Islet of Langerhans (tissue), 1 donor: ENCODE results near the gene CADPS.
A peak's percentile ranks its signal among the peaks of the same experiment; 100 is the strongest.

Experiments used
- FAIRE-seq: peaks from one replicate; lab custom pipeline; 2011; peaks lifted over from hg19 to GRCh38; lab: Jason Lieb, UNC

Gene CADPS

DNA sequence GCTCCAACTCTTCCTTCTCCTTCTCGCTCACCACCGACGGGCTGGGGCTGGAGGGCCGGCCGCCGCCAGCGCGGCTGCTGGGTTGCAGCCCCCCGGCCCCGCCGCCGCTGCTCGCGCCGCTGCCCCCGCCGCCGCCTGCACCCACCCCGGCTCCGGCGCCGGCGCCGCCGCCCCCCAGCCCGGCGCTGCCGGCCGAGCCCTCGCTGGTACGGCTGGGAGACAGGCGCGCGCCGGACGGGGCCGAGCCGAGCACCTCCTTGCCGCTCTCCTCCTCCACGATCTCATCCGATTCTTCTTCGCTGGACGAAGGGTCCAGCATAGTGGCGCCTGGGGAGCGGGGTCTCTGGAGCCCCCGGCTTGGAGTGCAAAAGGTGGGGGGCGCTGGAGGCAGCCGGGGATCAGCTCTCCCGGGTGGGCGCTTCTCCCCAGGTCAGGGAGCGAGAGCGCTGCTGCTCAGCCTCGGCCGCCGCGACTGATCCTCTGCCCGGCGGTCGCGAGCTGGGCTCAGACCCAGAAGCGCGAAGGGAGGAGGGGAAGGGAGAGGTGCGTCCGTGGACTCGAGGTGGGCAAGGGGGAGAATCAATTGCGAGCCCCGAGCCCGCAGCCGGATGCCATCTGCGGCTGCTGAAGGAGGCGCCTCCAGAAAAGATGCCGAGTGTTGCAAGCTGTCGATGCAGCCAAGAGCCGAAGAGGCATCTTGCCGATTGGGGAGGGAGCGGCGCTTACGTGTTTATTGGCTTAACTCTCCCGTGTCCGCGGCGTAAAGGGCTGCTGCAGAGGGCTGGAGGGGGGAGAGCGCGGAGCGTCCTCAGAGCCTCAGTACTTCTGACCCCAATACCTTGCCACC lies at the start of gene CADPS:
Gene CADPS, minus strand, starts transcription at position 706 of the 847 bp plus-strand sequence. Its CDS starts 387 bp downstream, at position 319.
- FAIRE-seq: no peak

GRCh38 chr3:62923066-62923465 lies 47.9 kb upstream of the CADPS start:
- no peak for FAIRE-seq

DNA sequence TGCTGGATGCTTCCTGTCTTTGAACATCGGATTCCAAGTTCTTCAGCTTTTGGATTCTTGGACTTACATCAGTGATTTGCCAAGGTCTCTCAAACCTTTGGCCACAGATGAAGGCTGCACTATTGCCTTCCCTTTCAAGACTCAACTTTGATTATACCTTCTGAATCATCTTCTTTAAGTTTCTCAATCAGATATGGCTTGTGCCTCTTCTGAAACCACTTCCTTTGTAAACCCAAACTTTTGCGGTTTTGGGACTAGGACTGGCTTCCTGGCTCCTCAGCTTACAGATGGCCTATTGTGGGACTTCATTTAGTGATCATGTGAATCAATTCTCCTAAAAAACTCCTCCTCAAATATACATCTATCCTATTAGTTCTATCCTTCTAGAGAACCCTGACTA lies 47.1 kb upstream of the CADPS start:
- no peak for FAIRE-seq

DNA sequence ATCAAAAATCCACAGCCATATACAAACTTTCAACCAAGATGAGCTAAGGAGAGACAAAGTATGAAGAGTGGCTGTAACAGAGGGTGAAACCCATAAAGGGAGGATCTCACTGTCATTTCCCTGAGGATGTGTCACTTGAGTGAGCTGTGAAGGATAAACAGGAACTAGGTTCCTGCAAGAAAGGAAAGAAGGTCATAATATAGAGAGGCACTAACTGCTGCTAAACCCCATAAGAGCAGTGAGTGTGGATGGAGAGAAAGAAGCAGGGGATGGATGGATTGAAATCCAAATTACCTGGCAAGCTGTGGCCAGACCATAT lies 45.2 kb upstream of the CADPS start:
- FAIRE-seq: no peak

- no peak for FAIRE-seq
These were observed 44.7 kb upstream of the CADPS start for GRCh38 chr3:62919784-62920465.

- FAIRE-seq: no peak
These were observed 43.6 kb upstream of the CADPS start for GRCh38 chr3:62918777-62919176.

GRCh38 chr3:62918131-62918530 lies 42.9 kb upstream of the CADPS start:
- no peak for FAIRE-seq

DNA sequence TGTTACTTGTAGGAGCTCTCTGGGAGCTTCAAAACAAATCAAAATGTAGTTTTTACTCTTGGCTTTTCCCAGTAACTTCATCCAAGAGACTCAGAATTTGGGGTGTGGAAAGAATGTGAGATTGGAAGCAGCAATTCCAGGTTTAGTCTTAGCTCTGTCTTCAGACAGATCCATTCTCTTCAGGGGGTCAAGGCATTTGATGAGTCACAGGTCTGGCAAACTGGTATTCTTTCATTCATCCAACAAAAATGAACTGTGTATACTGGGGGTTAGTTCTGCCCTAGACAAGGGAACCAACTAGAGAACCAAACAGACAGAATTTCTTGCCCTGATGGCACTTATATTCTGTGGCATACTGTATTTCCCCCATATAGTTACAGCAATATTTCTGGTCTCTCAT lies 36.3 kb upstream of the CADPS start:
- FAIRE-seq: no peak

DNA sequence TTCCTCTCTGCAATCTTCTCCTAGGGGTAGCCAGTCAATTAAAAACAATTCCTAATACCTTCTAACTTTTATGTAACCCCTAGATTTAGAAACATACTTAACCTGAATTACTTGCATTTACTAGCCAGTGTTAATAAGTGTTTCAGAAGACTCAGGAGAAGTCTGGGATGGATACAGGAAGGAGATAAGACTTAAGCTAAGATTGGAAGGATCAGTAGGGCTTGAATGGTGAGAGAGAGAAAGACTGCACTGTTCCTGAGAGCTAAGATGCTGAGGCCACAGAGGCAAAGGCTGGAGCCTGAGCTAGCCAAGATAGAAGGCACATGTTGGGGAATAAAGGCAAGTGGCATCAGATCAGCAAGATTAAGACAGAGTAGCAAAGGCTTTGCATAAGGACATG lies 30.1 kb upstream of the CADPS start:
- no peak for FAIRE-seq

DNA sequence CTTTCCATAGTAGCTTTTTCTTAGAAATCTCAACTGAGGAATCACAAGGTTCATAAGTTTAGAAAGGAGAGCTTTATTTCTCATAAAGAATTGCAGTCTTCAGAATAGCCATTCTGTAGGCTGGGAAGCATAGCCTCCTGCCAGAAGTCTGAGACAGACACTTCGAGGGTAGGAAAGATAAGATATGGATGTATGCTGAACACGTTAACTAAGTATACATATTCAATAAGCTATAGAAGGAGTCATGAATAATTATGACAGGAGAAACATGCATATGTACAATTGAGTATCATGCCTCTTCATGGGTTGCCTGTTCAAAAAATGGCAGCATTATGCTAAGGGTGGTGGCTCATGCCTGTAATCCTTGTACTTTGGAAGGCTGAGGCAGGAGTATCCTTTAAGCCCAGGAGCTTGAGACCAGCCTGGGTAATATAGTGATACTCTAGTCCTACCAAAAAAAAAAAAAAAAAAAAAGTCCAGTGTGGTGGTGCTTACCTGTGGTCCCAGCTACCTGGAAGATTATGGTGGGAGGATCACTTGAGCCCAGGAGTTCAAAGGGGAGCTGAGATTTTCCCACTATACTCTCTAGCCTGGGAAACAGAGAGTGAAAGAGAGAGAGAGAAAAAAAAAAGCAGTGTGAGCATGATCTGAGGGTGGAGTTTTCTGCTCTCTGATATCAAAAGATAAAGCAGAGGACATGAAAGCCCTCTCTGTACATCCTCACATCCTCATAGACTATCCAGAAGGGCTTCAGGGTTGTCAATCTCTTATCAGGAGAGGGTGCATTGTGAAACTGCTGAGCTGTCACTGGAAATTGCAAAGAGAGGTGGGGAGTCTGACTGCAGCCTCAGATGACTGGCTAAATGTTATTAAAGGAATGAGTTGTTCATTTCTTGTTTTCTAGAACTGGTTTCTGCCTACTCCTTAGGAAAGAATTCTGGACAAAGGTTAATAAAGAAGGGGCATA lies 23.6 kb upstream of the CADPS start:
- FAIRE-seq: no peak

- FAIRE-seq: no peak
These were observed 20.7 kb upstream of the CADPS start for GRCh38 chr3:62895901-62896300.

DNA sequence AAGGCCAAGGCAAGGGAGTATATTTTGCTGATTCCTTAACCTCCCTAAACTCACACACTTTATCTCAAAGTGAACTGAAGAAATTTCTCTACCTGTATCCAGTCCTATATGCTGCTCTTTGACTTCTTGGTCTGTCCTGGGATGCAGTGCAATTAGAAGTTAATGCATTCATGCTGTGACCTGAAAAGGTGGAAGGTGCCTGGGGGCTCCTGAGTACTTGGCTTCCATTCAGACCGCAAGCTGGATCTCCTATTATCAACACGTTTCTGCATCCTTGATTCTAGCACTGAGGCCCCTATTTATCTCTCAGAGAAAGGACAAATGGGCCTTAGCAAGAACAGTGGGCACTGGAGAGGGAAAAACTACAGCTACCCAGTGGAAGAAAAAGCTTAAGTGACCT lies 17.7 kb upstream of the CADPS start:
- FAIRE-seq: no peak

DNA sequence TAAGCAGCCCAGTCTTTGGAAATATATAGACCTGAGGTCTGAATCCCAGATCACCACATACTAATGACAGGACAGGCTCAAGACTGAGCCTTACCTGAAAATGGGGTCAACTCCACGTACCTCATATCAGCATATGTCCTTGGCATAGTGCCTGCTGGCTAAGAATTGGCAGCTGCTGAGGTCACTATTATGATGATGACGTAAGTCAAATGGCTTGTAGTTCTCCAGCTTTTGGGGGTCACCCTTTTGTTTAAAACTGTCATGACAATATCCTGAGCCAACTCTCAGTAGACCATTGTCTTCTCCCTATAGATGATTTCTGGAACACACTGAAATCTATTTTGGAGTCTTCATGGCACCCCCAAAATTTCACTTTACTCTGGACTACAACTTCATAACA lies 16.8 kb upstream of the CADPS start:
- no peak for FAIRE-seq

DNA sequence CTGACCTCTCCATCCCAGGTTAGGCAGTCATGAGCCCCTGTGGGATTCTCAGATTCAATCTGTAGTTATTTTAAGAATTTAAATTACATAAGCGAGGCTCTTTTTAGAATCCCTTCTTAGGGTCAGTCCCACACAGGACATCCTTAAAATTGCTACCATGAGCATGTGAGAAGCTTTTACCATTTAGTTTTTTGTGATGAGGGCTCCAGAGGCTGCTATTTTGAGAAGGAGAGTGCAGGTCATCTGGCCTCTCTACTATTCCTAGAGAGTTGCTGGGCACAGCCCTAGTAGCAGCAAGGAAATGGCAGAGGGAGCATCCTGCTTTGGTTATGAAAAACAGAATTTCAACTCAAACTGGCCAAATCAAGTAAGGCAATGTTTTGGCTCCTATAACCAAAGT lies 13.6 kb upstream of the CADPS start:
- FAIRE-seq: no peak

DNA sequence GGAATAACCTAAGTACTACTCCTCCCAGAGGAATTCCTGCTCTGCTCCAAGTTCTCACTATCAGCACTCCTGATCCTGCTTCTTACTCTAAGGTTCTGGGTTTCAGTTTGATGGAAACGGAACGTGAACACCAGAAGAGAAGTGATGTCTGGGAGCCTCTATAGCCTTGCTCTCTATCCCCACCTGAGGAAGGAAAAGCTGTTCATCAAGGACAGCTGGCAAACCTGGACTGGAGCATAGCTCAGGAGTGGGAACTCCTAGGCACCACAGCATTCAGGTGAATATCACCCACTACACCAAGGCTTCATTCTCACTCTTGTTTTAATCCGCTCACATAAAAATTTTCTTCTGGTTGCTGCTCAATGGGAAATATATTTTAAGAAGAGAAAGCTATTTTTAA lies 13.0 kb upstream of the CADPS start:
- FAIRE-seq: no peak

DNA sequence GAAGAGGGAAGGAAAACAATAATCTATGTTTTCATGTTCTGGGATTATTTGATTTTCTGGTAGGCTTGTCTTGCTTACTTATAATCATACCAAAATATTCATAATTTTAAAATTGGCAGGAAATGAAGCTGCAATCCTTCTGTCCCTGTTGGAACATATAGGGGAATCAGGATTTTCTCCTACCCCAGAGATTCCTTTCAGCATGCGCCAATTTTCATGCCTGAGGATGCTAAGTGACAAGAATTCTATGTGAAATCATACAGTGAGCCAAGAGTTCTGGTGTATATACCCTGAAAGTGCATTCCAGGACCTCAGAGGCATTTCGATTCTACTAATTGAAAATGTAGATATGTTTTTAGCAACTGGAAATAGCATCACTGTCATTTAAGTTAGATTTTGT lies 9.9 kb upstream of the CADPS start:
- FAIRE-seq: no peak

DNA sequence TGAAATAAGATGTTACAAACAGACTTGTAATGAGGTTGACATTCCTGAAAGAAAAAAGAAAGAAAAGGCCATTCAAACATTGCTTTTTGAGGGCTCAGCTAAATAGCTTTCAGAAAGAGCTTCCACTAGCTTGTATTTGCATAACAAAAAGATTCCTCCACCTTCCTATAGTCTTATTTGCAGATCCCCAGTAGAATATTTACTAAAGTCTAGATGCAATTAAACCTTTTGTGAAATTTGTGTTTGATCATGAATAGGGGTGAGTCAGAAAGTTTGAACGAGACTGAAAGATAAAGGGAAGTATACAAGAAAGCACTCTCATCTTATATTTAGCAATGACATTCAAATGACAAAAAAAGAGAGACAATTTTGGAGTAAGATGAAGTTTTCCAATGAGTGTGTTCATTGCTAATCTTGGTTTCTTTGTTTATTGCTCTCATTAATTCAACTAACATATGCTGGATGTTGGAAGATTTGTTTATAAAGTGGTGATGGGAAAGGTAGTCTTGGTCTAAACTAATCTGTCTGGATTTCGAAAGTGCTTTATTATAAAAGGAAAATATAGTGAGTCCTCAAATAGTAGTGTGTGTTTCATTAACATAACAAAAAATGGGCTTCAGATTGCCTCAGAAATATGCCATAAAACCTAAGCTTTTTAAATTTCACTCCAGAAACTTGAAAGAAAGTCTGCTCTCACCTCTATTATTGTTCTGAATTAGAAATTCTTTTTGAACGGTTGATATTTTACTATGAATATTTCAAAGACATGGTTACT lies 9.1 kb upstream of the CADPS start:
- FAIRE-seq: no peak

GRCh38 chr3:62882676-62883200 lies 7.5 kb upstream of the CADPS start:
- no peak for FAIRE-seq

- FAIRE-seq: peak; percentile 95
These were observed 848 bp upstream of the CADPS start for GRCh38 chr3:62876064-62876463.

- no peak for FAIRE-seq
These were observed 364 bp upstream of the CADPS start for GRCh38 chr3:62875558-62876002.
